Left lung (tissue), 10 donors: ENCODE data around the gene GHRH. TPM values are rescaled to one million over a fixed set of nuclear protein-coding genes. Genes with fewer than 3 reads are reported as not detected.

Experiments
- ATAC-seq: fragments of 200-7000 bp; cut with Tn5 transposase; one replicate; pipeline ENCODE4 v1.9.1; 2020; ENCODE audit warnings: moderate library complexity
- DNase-seq, 4 donors: peaks; one replicate each; pipeline ENCODE4 v3.0.0-alpha.2; 2013 to 2020
- H3K27ac ChIP-seq, 2 donors: fragments of 200-600 bp; sonication (generic) in 1 of 2; one replicate each; pipeline versions ENCODE4 v1.5.0 to v1.8.0; 2020 to 2021
- H3K27me3 ChIP-seq, 2 donors: fragments of 200-600 bp; sonication (generic) in 1 of 2; one replicate each; pipeline versions ENCODE4 v1.5.0 to v1.8.0; 2020 to 2021
- H3K36me3 ChIP-seq, 2 donors: fragments of 200-600 bp; sonication (generic) in 1 of 2; one replicate each; pipeline versions ENCODE4 v1.5.0 to v1.8.0; 2020 to 2021
- H3K4me1 ChIP-seq, 2 donors: fragments of 200-600 bp; one replicate each; pipeline ENCODE4 v1.8.0; 2021
- H3K4me3 ChIP-seq, 2 donors: fragments of 200-600 bp; sonication (generic) in 1 of 2; one replicate each; pipeline versions ENCODE4 v1.5.0 to v1.8.0; 2020 to 2021; ENCODE audit warnings: mild to moderate bottlenecking in 1 of 2
- H3K9me3 ChIP-seq, 2 donors: fragments of 200-600 bp; sonication (generic) in 1 of 2; one replicate each; pipeline versions ENCODE4 v1.5.0 to v1.8.0; 2020 to 2021
- intact Hi-C, 2 donors: fragments of 100-400 bp; cut with DNase I; formaldehyde crosslinking; loops; one replicate each; pipeline versions ENCODE4 v1.11.2 to v1.14.2; 2022
- polyA plus RNA-seq, 6 donors: library from polyadenylated mRNA; unstranded; fragments of 120-200 nt; gene quantifications; one replicate each; pipeline ENCODE4 v1.2.1, GENCODE V29; 2013; ENCODE audit not compliant: insufficient read length in 6 of 6
- total RNA-seq, 2 donors: library from RNA; stranded (reverse); fragmentation: NEBNext Ultra II Directional; extraction: Animal tissue kit (Norgen Biotek cat#: 25700); gene quantifications; one replicate each; pipeline ENCODE4 v1.2.1, GENCODE V29; 2021
- TF ChIP-seq, protein P1 (sequence below), 2 donors: fragments of 200-600 bp; sonication (generic) in 1 of 2; IDR thresholded peaks; one replicate each; pipeline versions ENCODE4 v1.5.0 to v1.8.0; 2021; ENCODE audit warnings: antibody characterized with exemption in 2 of 2
- donor health status: DM: no; HTN: yes; CAD: no.
- donor health status: DM: no; HTN: no; CAD: no.

The GHRH gene
- total and polyA plus RNA-seq, 8 donors = not detected

DNA sequence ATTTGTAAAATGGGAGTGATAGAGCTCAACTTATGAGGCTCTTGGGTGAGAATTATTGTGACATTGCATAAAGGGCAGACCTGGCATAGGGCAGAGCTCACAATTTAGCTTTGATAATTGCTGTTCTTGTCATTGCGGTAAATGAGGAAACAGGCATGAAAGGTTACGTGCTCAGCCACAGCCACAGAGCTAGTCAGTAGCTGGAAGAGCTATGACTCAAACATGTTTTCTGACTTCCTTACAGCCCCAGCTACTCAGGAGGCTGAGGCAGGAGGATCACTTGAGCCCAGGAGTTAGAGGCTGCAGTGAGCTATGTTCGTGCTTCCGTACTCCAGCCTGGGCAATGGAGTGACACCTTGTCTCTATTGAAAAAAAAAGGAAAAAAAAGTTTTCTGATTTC lies 3.5 kb upstream of the GHRH start:
- no peak for DNase-seq
- intact Hi-C loops = loop anchor here in 1 of 2 donors (5.0 kb wide), 1 partner anchor 272 kb away; no protein-coding TSS in a partner anchor
- Histone ChIP-seq H3K27me3 (peaks cover 0 to 17% of the 10 kb centered on the region in 2 donors), H3K4me3 (no peak overlapping the region), H3K9me3 (no peaks in the 10 kb centered on the region), H3K27ac (no peak overlapping the region), H3K36me3 (no peaks in the 10 kb centered on the region), H3K4me1 (peaks cover 0 to 9% of the 10 kb centered on the region in 2 donors)
- ATAC-seq = peak; percentile 27
- TF ChIP-seq, protein P1, sequence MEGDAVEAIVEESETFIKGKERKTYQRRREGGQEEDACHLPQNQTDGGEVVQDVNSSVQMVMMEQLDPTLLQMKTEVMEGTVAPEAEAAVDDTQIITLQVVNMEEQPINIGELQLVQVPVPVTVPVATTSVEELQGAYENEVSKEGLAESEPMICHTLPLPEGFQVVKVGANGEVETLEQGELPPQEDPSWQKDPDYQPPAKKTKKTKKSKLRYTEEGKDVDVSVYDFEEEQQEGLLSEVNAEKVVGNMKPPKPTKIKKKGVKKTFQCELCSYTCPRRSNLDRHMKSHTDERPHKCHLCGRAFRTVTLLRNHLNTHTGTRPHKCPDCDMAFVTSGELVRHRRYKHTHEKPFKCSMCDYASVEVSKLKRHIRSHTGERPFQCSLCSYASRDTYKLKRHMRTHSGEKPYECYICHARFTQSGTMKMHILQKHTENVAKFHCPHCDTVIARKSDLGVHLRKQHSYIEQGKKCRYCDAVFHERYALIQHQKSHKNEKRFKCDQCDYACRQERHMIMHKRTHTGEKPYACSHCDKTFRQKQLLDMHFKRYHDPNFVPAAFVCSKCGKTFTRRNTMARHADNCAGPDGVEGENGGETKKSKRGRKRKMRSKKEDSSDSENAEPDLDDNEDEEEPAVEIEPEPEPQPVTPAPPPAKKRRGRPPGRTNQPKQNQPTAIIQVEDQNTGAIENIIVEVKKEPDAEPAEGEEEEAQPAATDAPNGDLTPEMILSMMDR (IDR thresholded peaks at IDR 0.05) = no peak

DNA sequence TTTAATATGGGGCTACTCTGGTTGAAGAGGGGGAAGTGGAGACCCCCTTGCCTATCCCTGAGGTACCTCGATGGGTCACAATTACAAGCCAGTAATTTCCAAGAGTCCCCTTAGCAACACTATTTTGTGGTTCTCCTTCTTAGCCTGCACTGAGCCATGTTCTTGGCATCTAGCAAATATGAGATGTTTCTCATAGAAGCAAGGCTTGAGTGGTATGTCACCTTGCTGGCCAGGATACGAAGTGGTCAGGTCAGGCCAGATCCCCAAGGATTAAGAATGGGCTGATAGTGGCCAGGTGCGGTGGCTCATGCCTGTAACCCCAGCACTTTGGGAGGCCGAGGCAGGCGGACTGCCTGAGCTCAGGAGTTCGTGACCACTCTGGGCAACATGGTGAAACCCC lies 2.1 kb upstream of the GHRH start:
- Histone ChIP-seq H3K27me3 (peaks cover 0 to 17% of the 10 kb centered on the region in 2 donors), H3K9me3 (no peaks in the 10 kb centered on the region), H3K27ac (no peak overlapping the region), H3K4me3 (no peak overlapping the region), H3K36me3 (no peaks in the 10 kb centered on the region), H3K4me1 (no peaks in the 10 kb centered on the region)
- no peak for ATAC-seq
- TF ChIP-seq, protein P1 (IDR thresholded peaks at IDR 0.05) = no peak
- intact Hi-C loops = no loop called here
- no peak for DNase-seq

DNA sequence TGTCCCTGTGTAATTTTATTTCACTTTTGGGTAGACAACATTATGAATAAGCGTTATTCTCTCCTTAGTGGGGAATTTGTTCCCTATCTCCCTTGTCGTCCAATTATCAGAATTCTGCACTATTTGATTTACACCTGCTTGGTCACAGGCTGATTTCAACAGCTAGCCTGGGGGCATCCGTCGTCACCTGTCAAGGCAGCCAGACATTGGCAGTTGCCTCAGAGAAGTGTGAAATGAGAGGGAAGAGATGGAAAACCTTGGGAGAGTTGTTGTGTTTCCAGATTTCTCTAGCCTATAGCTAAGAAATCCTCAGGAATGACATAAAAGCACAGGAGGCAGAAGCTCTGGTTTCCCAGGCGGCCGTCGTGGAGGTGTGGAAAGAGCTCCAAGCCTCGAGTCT lies 891 bp upstream of the GHRH start:
- TF ChIP-seq, protein P1 (IDR thresholded peaks at IDR 0.05) = no peak
- intact Hi-C loops = no loop called here
- Histone ChIP-seq H3K36me3 (no peaks in the 10 kb centered on the region), H3K9me3 (no peaks in the 10 kb centered on the region), H3K27ac (no peak overlapping the region), H3K4me1 (no peaks in the 10 kb centered on the region), H3K27me3 (peaks cover 0 to 17% of the 10 kb centered on the region in 2 donors), H3K4me3 (no peak overlapping the region)
- ATAC-seq (no peak), DNase-seq (no peak)

DNA sequence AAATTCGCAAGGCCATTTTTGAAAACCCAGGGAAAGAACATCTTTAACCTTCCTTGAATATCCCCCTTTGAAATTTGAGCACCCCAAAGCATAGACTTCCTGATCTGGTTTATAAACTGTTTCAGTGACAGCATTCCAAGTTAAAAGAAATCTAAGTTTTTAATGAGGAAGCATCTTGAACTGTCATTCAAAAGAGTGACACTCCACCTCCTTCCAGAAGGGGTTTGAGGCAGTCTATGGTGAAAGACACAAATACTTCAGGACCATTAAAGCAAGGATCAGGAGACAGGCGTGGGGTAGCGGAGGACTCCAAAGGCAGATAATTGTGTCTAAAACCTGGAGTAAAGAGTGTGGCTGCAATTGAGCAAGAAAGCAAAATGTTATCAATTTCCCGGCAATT lies 691 bp downstream of the GHRH start:
- intact Hi-C loops = no loop called here
- TF ChIP-seq, protein P1 (IDR thresholded peaks at IDR 0.05) = no peak
- H3K27ac ChIP-seq = no peak overlapping the region

DNA sequence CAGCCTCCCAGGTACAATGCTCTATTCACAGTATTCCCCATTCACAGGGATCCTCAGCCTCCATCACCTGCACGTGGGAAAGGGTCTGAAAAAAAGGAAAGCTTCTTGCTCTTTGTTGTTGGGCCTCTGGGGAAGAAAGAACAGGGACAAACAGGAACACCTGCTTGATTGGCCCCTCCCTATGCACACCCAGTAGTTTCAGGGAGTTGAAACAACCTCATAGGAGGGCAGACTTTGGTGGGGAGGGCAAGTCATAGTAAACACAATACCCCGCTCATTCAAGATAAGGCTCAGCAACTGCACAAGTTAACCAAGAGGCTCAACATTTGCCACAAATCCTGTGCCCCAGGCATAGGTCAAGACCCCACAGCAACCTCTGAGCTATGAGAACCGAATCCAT lies 1.7 kb downstream of the GHRH start:
- peaks cover 0 to 17% of the 10 kb centered on the region in 2 donors for H3K27me3 ChIP-seq
- intact Hi-C loops = no loop called here
- no peak overlapping the region for H3K27ac ChIP-seq
- H3K9me3 ChIP-seq = no peaks in the 10 kb centered on the region
- TF ChIP-seq, protein P1 (IDR thresholded peaks at IDR 0.05) = no peak
- no peak for ATAC-seq
- no peaks in the 10 kb centered on the region for H3K36me3 ChIP-seq
- DNase-seq = no peak
- H3K4me1 ChIP-seq = no peaks in the 10 kb centered on the region
- H3K4me3 ChIP-seq = no peak overlapping the region

More for the DNA sequence above, 691 bp downstream of the GHRH start:
- H3K4me1 ChIP-seq = no peaks in the 10 kb centered on the region
- DNase-seq = no peak
- no peak overlapping the region for H3K4me3 ChIP-seq
- H3K36me3 ChIP-seq = no peaks in the 10 kb centered on the region
- H3K27me3 ChIP-seq = peaks cover 0 to 17% of the 10 kb centered on the region in 2 donors
- ATAC-seq = no peak
- H3K9me3 ChIP-seq = no peaks in the 10 kb centered on the region
